PC-3 (cell line): ENCODE measurements around the gene TEX53. TPM values are rescaled to one million over a fixed set of nuclear protein-coding genes. Genes with fewer than 3 reads are reported as not detected.

ENCODE experiments used
- ATAC-seq: fragments of 200-7000 bp; cut with Tn5 transposase; 2 replicates; pipeline ENCODE4 v1.9.1; 2020; ENCODE audit warnings: mild to moderate bottlenecking, moderate library complexity
- BruUV-seq: library from RNA; stranded (reverse); fragments of 400-500 nt; replicated peaks from 2 replicates; lab custom pipeline; 2021; lab: Mats Ljungman, UMichigan
- CTCF ChIA-PET: fragments of 300-600 bp; sonication (Branson Sonifier 250); formaldehyde crosslinking; loops from one replicate; lab custom pipeline; 2022; ENCODE audit warnings: antibody characterized with exemption; lab: Charles Lee
- POLR2A ChIA-PET: fragments of 300-600 bp; sonication (Branson Sonifier 250); formaldehyde crosslinking; loops from one replicate; lab custom pipeline; 2022; ENCODE audit warnings: antibody characterized with exemption; ENCODE audit not compliant: unreplicated experiment; lab: Charles Lee
- DNase-seq: peaks from one replicate; pipeline ENCODE4 v3.0.0-alpha.2; 2015
- H2AFZ ChIP-seq: fragments of 300-600 bp; sonication (generic); 2 replicates; pipeline ENCODE4 v1.6.0; 2016; ENCODE audit warnings: antibody characterized with exemption, low read length
- H3F3A ChIP-seq: fragments of 300-600 bp; sonication (generic); one replicate; pipeline ENCODE4 v1.6.0; 2017; ENCODE audit warnings: antibody characterized with exemption, low read length, control low read depth, mild to moderate bottlenecking; ENCODE audit not compliant: unreplicated experiment
- H3K27ac ChIP-seq: fragments of 300-600 bp; sonication (generic); 2 replicates; pipeline ENCODE4 v1.5.1; 2016; ENCODE audit warnings: mild to moderate bottlenecking, low read length
- H3K27me3 ChIP-seq: fragments of 300-600 bp; sonication (generic); 2 replicates; pipeline ENCODE4 v1.6.1; 2016; ENCODE audit warnings: low read length, mixed read lengths
- H3K36me3 ChIP-seq: fragments of 300-600 bp; sonication (generic); 2 replicates; pipeline ENCODE4 v1.6.1; 2016; ENCODE audit warnings: low read depth, mixed run types, low read length, mixed read lengths
- H3K4me1 ChIP-seq: fragments of 300-600 bp; sonication (generic); 2 replicates; pipeline ENCODE4 v1.5.1; 2016; ENCODE audit warnings: low read length; ENCODE audit not compliant: insufficient read depth
- H3K4me2 ChIP-seq: fragments of 300-600 bp; sonication (generic); 2 replicates; pipeline ENCODE4 v1.6.0; 2016; ENCODE audit warnings: low read length
- H3K4me3 ChIP-seq: fragments of 300-600 bp; sonication (generic); 2 replicates; pipeline ENCODE4 v1.5.1; 2016; ENCODE audit warnings: mild to moderate bottlenecking, low read length, mixed read lengths
- H3K79me2 ChIP-seq: fragments of 300-600 bp; sonication (generic); 2 replicates; pipeline ENCODE4 v1.6.1; 2017; ENCODE audit warnings: low read length, mixed read lengths
- H3K9ac ChIP-seq: fragments of 300-600 bp; sonication (generic); 2 replicates; pipeline ENCODE4 v1.6.0; 2016; ENCODE audit warnings: mild to moderate bottlenecking, low read length
- H3K9me2 ChIP-seq: fragments of 300-600 bp; sonication (generic); replicated peaks from 2 replicates; pipeline ENCODE4 v1.6.1; 2016; ENCODE audit warnings: mixed run types, low read length, mixed read lengths
- H3K9me3 ChIP-seq: fragments of 300-600 bp; sonication (generic); 2 replicates; pipeline ENCODE4 v1.6.1; 2016; ENCODE audit warnings: low read length, mixed read lengths
- H4K20me1 ChIP-seq: fragments of 300-600 bp; sonication (generic); 2 replicates; pipeline ENCODE4 v1.6.1; 2016; ENCODE audit warnings: low read length, mixed read lengths
- CTCF ChIP-seq: fragments of 300-600 bp; sonication (generic); conservative IDR thresholded peaks from 2 replicates; pipeline ENCODE4 v1.5.1; 2017; ENCODE audit warnings: antibody characterized with exemption, low read depth, mild to moderate bottlenecking, low read length
- EZH2 ChIP-seq: fragments of 300-600 bp; sonication (generic); IDR thresholded peaks from one replicate; pipeline ENCODE4 v1.6.1; 2017; ENCODE audit warnings: antibody characterized with exemption, mild to moderate bottlenecking, low read length; ENCODE audit not compliant: unreplicated experiment
- EZH2phosphoT487 ChIP-seq: fragments of 300-600 bp; sonication (generic); IDR thresholded peaks from 2 replicates; pipeline ENCODE4 v1.6.1; 2018; ENCODE audit warnings: mild to moderate bottlenecking, antibody characterized with exemption, low read length, borderline replicate concordance
- intact Hi-C: fragments of 100-400 bp; cut with micrococcal nuclease; formaldehyde crosslinking; loops from 2 replicates; pipeline ENCODE4 v1.9.0; 2023
- total RNA-seq: library from RNA; depleted of rRNA; stranded (reverse); fragments of >200 nt; gene quantifications from 2 replicates; pipeline ENCODE4 v1.2.3, GENCODE V29; 2014

TEX53 gene
- total RNA-seq, 1 experiment from 2014 or later: not detected

GRCh38 chr9:114641967-114642366 is 15.6 kb downstream of the TEX53 start:
- ChIA-PET CTCF (interaction anchor here (0.9 kb wide), 1 partner anchor 11 kb away, joined by 3 read pairs; no protein-coding TSS in a partner anchor), POLR2A (no interaction called here)
- DNase-seq: no peak
- no peak for ATAC-seq
- no peak for TF ChIP-seq CTCF
- no peak for TF ChIP-seq EZH2
- TF ChIP-seq EZH2phosphoT487: no peak
- H3K79me2 ChIP-seq: no peaks in the 10 kb centered on the region
- intact Hi-C loops: no loop called here
- no peak overlapping the region for H3K27ac ChIP-seq
- H3K9me2 ChIP-seq: no peaks in the 10 kb centered on the region
- no TSS peak for BruUV-seq
- no peak overlapping the region for H3K9ac ChIP-seq
- H3K4me3 ChIP-seq: no peak overlapping the region
- no peaks in the 10 kb centered on the region for H3K9me3 ChIP-seq
- H3F3A ChIP-seq: no peaks in the 10 kb centered on the region
- no peaks in the 10 kb centered on the region for H3K36me3 ChIP-seq
- H3K27me3 ChIP-seq: no peaks in the 10 kb centered on the region
- no peak overlapping the region for H2AFZ ChIP-seq
- no peak overlapping the region for H3K4me2 ChIP-seq
- H4K20me1 ChIP-seq: no peaks in the 10 kb centered on the region
- H3K4me1 ChIP-seq: no peaks in the 10 kb centered on the region

- no peaks in the 10 kb centered on the region for H3F3A ChIP-seq
- no peaks in the 10 kb centered on the region for H3K27me3 ChIP-seq
- ChIA-PET CTCF (no interaction called here), POLR2A (no interaction called here)
- ATAC-seq: no peak
- BruUV-seq: no TSS peak
- H3K4me2 ChIP-seq: no peak overlapping the region
- intact Hi-C loops: no loop called here
- no peak overlapping the region for H2AFZ ChIP-seq
- H3K79me2 ChIP-seq: no peaks in the 10 kb centered on the region
- no peak overlapping the region for H3K27ac ChIP-seq
- H4K20me1 ChIP-seq: no peaks in the 10 kb centered on the region
- H3K4me3 ChIP-seq: no peak overlapping the region
- H3K4me1 ChIP-seq: peaks cover 8% of the 10 kb centered on the region; the same call in 1 of the 2 replicates
- no peak overlapping the region for H3K9ac ChIP-seq
- H3K9me3 ChIP-seq: no peaks in the 10 kb centered on the region
- H3K36me3 ChIP-seq: no peaks in the 10 kb centered on the region; the same call in 1 of the 2 replicates
- DNase-seq: no peak
- no peaks in the 10 kb centered on the region for H3K9me2 ChIP-seq
- TF ChIP-seq EZH2phosphoT487: no peak
- TF ChIP-seq CTCF: no peak
- TF ChIP-seq EZH2: no peak
Observed at GRCh38 chr9:114638404-114638803, 19.2 kb downstream of the TEX53 start.

- Histone ChIP-seq H4K20me1 (no peaks in the 10 kb centered on the region), H3K27me3 (no peaks in the 10 kb centered on the region), H3K4me3 (no peak overlapping the region), H3K4me2 (no peak overlapping the region), H3K27ac (peak overlapping the region; percentile 55), H3K4me1 (peaks cover 10% of the 10 kb centered on the region; the same call in 1 of the 2 replicates), H3K9me2 (no peaks in the 10 kb centered on the region), H3K79me2 (no peaks in the 10 kb centered on the region), H3K36me3 (no peaks in the 10 kb centered on the region; the same call in 1 of the 2 replicates), H3K9ac (no peak overlapping the region), H2AFZ (no peak overlapping the region), H3F3A (no peaks in the 10 kb centered on the region), H3K9me3 (no peaks in the 10 kb centered on the region)
- ChIA-PET POLR2A (no interaction called here), CTCF (no interaction called here)
- ATAC-seq: no peak
- BruUV-seq: no TSS peak
- no peak for TF ChIP-seq EZH2
- intact Hi-C loops: no loop called here
- no peak for DNase-seq
Observed at GRCh38 chr9:114634387-114634786, 23.2 kb downstream of the TEX53 start.
